ENCODE results near the gene SLIT3.

Gene SLIT3

DNA sequence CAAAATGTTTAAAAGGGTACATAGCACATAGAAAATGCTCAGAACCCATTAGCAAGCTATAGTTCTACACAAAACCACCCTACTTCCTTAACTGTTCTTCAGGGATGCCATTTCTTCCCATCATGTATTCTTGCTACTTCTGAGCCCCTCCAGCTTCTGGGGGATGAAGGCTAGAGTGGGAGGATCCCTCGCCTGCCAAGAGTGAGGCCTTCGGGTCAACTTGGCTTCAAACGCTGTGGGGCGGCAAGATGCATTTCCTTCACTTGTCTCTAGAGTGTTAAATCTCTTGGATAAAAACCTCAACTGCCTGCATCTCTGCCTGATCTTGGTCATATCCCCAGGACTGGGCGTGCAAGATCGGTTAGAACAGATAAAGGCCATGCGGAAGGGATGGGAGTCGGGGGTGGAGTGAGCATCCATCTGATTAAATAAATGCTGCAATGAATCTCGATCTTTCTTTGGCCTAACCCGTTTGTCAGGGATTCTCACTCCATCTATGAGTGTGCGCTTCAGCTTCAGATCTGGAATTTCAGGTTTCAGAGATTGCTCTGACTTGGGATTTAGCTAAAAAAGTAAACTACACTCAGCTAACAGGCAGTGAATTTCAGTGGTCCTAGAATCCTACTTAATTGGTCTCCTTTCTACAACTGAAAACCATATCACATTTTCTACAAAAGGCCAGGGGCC lies 603.8 kb downstream of the SLIT3 start:
- no peak for DNase-seq (ENCODE audit: low read depth)

DNA sequence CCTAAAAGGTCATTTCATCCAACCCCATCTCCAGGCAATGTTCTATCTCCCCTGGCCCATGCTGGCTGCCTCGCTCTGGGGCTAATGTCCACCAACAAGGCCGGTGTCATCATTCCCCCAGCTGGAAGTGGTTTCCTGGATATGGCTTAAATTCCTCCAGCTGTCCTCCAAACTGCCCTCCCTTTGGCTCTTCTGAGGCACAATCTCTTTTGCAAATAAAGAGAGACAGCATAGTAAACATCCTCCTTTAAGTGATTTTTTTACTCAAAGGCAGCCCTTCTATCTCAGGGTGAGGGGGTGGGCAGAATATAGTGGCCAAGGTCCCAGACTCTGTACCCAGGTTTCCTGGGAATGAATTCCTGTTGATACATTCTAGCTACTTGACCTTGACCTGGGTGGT lies 604.3 kb downstream of the SLIT3 start:
- DNase-seq (ENCODE audit: low read depth): no peak

DNA sequence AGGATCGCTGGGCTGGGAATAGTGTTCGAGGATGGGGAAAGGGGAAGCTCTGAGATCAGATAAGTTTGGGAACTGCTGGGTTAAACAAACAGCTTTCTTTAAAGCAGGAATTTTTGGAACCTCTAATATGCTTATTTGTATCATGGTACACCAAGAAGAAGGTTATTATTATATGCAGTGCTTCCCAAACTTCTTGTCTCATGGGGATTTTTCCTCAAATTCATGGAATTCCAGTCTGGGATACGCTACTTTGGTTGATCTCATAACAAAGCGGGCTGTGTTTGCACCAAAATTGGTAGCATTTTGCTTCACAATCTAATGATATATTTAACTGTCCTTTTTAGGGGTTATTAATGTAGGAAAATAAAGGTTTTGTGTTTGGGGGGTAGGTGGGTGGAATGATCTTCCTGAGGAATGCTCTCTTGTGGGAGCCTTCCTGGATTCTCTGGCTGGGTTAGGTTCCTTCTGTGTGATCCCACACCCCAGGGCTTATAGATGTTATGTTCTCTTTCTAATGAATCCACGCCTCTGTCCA lies 605.6 kb downstream of the SLIT3 start:
- DNase-seq (ENCODE audit: low read depth): no peak

DNA sequence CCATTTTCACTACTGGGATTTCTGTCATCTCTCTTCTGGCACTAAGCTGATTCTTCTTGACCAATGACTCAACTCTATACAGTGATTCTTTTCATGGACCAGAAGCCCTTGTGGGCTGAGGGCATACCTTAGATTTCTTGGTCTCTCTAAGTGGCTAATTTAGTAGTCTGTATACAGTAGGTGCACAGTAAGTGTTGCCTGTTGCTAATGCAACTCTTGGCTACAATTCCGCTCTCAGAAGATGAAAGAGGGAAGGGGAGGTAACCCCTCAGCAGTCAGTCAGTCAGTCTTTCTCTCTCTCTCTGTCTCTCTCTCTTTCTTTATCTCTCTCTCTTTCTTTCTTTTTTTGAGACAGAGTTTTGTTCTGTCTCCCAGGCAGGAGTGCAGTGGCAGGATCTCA lies 606.6 kb downstream of the SLIT3 start:
- no peak for DNase-seq (ENCODE audit: low read depth)

DNA sequence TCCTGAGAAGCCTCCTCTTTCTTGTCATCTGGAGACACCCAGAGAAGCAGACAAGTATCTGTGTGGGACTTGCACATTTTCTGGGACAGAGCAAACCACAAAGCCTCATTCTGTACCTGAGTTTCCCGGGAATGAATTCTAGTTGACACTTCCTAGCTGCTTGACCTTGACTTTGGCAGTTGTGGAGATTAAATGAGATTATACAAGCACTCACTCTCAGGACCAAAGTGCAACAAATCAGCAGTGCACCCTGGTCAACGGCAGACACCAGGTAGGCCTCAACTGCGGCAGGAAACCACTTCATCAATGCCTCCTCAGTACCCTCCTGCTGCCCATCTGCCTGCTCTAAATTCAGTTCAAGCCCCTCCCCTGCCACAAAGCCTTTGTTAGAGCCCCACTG lies 607.1 kb downstream of the SLIT3 start:
- DNase-seq (ENCODE audit: low read depth): no peak

DNA sequence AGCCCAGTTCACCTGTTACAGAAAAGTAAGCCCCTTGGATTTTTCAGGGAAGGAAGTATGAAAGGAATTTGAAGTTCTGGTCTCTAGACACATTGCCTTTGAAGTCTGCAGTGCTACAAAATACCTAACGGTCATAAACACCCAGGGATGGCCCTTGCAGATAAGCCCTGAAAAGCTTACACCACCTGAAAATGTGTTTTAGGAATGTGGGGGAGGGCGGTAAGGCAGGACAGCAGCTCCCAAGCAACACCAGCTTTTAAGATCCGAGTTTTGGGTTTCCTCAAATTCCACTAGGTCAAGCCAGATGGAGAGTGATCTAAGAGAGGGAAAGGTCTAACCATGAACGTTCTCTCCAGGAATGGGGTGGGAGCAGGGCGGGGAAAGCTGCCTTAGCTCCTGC lies 607.6 kb downstream of the SLIT3 start:
- DNase-seq (ENCODE audit: low read depth): no peak

DNA sequence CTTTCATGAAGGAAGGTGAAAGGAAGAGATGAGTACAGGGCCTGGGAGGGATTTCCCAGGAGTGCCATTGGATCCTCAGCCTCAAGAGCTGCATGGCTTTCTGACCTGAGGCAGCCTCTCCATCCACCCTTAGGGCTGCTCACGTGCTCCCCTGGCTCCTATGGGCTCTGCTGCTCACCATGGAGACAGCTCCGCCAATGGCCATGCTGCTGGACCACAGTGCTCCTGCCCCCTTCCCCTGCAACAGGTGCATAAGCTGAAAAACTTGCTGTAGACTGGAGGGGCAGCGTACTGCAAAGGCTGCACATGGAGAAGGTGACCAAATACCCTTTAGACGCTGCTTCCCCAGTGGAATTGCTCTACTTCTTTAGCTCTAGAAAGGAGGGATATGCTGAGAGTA lies 609.0 kb downstream of the SLIT3 start:
- no peak for DNase-seq (ENCODE audit: low read depth)

DNA sequence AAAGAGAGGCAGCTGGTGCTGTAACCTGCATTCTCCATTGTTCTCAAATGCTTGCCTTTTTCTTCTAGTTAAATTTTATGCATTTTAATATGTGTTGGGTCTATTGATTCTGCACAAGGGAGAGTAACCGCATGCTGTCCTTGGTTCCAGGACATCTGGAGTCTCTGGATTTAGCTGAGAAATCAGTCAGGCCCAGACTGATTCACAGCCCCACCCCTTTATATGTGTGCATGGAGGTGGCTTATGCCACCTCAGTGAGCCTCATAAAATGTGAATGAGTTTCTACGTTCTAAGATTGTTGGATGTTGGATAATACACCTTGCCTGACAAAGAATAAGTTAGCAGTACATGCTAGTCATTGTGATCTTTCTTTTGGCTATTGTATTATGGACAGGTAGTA lies 611.7 kb downstream of the SLIT3 start:
- no peak for DNase-seq (ENCODE audit: low read depth)

DNA sequence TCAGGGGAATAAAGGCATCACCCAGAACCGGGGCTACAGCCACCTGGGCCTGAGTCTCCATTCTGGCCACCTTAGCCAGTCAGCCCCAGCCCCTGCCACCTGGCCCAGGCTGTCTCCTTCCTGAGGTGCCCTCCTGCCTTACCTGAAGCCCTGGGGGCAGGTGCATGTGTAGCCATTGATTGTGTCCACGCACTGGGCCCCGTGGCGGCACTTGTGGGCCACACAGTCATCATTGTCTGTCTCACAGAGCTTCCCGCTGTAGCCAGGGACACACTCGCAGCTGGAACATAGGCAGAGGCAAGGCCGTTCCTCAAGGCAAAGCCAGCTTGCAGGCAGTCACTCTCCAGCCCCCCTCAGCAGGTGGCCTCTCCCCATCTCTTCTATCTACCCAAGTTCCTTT lies 614.1 kb downstream of the SLIT3 start:
- no peak for DNase-seq (ENCODE audit: low read depth)

DNA sequence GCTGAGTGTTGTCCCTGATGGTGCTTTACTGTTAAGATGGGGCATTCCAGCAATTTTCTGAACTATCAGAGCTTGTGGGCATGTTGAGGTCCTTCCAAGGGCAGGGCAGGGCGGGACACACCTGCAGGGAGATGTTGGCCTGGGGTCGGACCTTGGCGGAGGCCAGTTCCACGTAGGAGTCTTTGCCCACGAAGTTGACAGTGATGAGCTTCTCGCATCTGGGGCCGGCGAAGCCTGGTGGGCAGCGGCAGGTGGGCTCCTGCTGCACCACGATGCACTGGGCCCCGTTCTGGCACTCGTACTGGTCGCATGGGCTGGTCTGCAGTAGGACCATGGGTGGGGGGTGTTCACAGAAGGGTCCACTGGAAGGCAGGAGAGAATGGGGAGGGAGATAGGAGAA lies 615.4 kb downstream of the SLIT3 start:
- no peak for DNase-seq (ENCODE audit: low read depth)

DNA sequence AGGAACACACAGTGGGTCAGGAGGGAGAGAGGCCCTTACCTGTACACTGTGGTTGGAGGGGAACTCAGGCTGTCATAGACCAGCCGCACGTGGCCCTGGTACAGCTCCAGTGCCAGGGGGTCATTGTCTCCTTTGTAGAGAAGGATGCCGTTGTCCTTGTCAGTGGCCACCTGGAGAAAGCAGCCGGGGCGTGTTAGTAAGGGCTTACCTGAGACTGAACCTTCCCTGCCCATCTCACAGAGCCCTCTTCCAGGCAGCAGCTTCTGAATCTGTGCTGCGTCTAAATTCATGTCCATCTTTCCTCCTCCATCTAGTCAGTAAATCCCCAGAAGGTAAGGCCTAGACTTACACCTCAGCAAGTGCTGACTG lies 617.0 kb downstream of the SLIT3 start:
- no peak for DNase-seq (ENCODE audit: low read depth)

DNA sequence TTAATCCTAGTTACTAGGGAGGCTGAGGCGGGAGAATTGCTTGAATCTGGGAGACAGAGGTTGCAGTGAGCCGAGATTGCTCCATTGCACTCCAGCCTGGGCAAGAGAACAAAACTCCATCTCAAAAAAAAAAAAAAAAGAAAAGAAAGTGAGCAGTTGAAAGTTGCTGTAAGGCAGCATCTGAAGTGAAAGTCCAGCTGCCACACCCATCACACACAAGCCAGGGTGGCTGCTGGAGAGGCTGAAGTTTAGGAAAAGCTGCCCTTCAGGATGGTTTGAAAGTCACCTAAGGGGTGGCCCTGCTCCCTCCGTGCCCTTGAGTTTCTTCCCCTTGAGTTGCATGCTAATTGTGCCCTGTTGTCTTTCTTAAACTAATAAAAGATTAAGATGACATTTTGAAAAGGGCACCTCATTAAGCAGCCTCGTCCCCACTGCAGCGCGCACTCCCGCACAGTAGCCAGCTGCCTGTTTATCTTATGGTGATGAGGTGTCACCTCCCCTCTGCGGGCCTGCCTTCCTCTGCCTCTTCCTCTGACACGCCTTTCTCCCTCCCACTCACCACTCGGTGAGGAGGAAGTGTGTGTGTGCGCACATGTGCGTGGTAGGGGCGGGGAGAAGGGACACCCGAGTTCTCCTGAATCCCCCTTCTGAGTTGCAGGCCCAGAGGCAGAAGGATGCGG lies 617.6 kb downstream of the SLIT3 start:
- peak; percentile 5 for DNase-seq (ENCODE audit: low read depth)

DNA sequence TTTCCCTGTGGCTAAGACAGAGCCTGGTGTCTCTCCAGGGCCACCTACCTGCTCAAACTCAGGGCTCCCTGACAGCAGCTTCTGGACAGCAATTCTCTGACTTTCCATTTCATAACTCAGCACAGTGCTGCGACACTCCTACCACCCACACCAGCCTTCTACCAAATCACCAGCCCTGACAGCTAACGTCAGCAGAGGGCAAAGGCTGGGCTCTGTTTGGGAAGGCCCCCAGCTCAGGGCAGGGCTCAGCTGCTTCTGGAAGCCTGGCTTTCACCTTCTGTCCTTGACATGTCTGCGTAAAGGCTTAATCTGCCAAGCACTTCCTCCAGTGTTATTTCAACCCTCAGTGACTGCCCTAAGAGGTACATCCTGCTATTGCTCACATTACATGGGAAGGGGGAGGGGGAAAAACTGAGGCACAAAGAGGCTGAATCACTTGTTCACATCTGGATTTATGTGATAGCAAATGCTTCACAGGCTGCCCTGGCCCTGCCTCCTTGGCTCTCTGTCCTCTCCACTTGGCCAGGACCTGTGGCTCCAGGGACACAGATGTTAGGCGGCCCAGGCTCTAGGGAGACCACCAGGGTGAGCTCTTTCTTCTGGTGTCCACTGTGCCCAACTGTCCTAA lies 619.3 kb downstream of the SLIT3 start:
- no peak for DNase-seq (ENCODE audit: low read depth)

DNA sequence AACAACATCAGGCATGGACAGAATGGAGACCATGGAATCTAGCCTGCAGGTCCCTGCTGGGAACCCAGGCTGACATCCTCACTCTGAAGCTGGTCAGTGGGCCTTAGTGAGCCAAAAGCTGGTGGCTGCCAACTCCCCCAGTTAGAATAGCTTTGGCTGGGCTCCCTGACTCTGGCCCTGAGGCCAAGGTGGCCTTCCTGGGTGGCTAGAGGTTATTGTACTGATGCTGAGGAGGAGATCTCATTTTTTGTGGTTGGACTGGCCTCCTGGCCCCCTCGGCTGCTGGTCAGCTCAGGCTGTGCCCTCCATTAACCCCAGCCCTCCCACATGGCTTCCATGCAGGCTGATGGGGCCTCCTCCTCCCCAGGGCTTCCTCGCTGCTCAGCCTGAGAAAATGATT lies 620.5 kb downstream of the SLIT3 start:
- no peak for DNase-seq (ENCODE audit: low read depth)

DNA sequence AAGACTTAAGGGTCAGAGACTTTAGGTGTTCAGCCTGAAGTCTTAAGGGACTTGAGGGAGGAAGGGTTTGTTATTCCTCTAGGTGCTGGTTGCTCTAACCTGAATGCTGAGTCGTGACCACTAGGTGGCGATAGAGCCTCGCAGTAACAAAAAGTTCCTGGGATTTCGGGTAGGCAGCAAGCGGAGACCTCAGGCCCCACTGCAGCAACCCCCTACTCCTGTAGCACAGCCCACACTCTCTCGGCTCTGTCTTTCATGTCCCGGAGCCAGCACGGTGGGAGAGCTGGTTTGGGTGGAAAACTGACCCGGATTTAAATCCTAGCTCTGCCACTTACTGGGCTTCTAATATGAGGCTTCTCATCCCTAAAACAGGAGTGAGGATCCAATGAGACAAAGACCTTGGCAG lies 621.4 kb downstream of the SLIT3 start:
- peak; percentile 40 for DNase-seq (ENCODE audit: low read depth)

DNA sequence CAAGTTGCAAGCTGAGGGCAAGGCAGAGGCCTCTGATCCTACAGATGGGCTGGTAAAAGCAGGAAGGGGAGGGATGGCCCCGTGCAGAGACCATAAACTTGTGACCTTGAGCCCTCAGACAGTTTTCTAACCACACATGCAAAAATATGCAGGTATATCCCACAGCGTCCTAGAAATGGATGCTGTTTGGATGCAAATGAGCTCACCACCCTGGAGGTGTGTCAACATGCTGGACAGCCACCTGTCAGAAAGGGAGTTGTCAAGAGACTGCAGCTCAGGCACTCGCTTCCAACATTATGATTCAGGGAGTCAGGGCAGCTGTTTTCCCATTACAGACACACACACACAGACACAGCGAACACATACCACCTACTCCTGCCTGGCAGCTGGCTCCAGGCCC lies 624.4 kb downstream of the SLIT3 start:
- no peak for DNase-seq (ENCODE audit: low read depth)

DNA sequence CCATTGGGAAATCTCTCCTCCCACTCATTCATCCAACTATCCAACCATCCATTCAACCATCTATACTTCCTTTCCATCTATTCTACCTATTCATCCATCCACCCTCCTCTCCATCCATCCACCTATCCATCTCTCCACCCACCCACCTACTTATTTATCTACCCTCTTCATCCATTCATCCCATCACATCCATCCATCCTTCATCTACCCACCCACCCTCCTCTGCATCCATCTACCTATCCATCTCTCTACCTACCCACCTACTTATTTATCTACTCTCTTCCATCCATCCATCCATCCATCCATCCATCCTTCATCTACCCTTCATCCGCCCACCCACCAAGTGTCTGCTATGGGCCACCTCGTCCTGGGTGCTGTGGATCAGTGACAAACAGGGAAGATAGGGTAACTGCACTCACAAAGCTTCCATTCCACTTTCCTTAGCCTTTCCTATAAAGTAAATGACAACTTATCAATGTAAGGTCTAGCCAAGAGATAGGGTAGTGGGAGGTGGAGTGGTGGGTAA lies 625.0 kb downstream of the SLIT3 start:
- no peak for DNase-seq (ENCODE audit: low read depth)

DNA sequence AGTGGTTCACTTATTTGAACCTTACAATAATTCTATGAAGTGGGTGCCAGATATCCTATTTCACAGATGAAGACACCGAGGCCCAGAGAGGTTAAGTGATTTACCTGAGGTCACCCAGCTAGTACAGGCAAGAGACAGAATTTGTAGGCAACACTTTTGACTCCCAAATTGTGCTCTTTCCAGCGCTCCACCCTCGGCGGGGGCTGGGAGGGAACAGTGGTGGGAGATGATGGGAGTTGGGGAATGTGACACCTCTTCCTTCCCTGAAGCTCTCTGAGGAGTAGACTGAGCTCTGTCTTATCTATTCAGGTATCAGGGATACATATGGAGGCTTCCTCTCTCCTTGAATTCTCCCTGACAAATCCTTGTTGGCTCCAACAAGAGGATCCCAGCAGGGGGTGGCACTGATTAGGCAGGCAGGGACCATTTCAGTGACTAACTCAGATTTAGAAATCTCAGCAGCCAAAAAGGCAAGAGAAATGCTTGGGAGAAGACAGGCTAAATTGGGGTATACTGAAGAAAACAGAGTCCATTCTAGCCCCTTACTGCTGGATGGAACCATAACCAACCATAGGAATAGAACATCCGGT lies 626.0 kb downstream of the SLIT3 start:
- DNase-seq (ENCODE audit: low read depth): no peak

DNA sequence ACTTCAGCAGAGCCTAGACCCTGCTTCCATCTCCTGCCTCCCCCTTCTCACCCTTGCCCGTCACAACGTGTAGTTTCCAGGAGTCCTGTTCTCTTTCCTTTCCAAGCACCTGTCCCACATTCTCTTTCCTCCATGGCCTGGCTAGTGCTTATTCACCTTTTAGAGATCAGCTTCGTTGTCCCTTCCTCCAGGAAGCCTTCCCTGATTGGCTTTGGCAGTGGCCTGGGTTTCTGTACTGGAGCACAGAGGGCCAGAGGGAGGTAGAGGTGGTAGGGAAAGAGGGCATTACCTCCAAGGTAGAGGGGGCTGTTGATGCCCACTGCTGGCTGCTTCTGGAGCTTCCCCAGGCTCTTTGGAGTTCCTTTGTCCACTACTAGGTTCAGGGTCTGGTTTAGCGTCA lies 628.1 kb downstream of the SLIT3 start:
- DNase-seq (ENCODE audit: low read depth): no peak

DNA sequence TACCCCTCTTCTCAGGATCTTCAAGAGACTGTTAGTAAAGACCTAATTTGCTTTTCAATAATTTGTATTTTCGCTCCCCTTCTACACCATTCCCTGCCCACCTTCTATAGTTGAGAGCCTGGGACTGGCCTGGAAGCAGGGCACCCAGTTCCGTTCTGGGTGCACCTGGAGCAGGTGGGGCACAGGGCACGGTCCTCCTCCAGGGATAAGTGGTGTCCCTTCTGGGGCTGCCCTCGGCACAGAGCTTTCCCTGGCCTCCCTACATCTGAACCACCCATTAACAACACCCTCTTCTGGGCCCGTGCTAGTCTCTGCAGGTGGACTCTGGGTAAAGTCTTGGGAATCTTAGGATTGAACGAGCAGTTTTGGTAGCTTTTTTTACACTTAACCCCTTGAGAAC lies 628.9 kb downstream of the SLIT3 start:
- no peak for DNase-seq (ENCODE audit: low read depth)

DNA sequence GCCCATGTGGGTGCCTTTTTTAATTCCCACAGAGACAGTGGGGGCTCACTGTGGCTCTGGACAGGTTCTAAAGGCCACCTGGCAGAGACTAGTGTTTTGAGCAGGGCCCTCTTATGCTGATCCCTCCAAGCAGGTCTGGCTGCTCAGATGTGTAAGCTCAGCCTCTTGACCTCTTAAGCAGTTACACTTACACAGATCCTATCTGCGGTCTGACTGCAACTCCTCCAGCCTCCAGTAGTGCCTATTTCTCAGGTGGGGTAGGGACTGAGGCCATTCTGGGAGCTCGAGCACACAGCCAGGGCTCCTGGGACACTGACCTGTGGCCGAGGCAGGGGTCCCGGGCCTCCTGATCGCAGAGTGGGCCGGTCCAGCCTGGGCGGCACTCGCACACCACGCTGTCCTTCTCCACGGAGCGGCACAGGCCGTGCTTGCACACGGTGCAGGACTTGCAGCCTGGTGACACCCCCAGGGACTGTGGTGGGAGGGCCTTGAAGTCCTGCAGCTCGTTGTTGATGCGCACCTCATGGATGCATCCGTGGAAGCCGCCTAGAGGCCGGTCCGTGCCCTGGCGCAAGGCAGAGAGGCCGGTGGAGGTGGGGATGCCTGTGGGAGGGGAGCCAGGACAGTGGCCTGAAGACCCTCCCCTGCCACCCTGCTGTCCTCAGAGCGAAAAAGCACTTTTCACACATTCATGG lies 629.9 kb downstream of the SLIT3 start:
- no peak for DNase-seq (ENCODE audit: low read depth)

DNA sequence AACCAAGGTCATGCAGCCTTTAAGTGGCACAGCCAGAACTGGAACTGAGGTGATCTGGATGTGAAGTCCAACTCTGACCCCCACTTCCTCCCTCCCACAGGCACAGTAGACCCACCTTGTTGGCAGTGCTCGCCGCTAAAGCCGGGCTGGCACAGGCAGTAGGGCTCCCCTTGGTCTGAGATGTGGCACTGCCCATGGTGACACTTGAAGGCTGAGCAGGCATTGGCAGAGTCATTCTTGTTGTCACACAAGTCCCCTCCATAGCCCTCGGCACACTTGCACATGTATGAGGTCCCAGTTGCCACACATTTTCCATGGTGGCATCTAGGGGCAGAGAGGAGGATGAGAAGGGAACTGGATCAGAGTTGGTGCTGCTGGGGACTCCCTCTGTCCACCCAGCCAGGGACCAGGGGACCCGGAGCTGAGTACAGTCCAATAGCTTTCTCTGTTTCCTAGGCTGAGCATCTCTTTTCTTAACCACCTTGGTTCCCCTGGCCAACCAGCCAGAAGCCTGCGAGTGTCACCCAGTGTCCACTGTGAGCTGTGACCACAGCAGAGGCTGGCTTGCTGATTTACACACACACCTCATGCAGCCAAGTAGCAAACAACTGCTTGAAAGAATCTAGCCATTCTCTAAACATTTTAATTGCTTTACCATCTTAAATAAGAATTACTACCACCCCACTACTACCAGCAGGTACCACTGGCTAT lies 631.1 kb downstream of the SLIT3 start:
- no peak for DNase-seq (ENCODE audit: low read depth)
